ENCODE measurements around the gene PRSS12.
"Not testable (repeated sequence)": the region's sequence is repeated elsewhere in the genome, so short reads cannot be mapped to it uniquely, and the experiment has no call there.

The PRSS12 gene

GRCh38 chr4:118266145-118266496 is 86.7 kb downstream of the PRSS12 start:
- not testable (repeated sequence) for H3K27me3 ChIP-seq (ENCODE audit: control insufficient read depth, insufficient read depth, low read length, poor library complexity, severe bottlenecking); H3K27ac ChIP-seq (ENCODE audit: insufficient read depth, low read depth, low read length, poor library complexity, severe bottlenecking); H3K4me1 ChIP-seq (ENCODE audit: control insufficient read depth, insufficient read depth, low read length); H3K36me3 ChIP-seq (ENCODE audit: control insufficient read depth, insufficient read depth, low read length); H3K9me3 ChIP-seq (ENCODE audit: control insufficient read depth, low read length); H3K4me3 ChIP-seq (ENCODE audit: insufficient read depth, low read depth, low read length)
- 85 to 96% methylated on average over 4 of the region's 4 CpGs for WGBS, 2 experiments

DNA sequence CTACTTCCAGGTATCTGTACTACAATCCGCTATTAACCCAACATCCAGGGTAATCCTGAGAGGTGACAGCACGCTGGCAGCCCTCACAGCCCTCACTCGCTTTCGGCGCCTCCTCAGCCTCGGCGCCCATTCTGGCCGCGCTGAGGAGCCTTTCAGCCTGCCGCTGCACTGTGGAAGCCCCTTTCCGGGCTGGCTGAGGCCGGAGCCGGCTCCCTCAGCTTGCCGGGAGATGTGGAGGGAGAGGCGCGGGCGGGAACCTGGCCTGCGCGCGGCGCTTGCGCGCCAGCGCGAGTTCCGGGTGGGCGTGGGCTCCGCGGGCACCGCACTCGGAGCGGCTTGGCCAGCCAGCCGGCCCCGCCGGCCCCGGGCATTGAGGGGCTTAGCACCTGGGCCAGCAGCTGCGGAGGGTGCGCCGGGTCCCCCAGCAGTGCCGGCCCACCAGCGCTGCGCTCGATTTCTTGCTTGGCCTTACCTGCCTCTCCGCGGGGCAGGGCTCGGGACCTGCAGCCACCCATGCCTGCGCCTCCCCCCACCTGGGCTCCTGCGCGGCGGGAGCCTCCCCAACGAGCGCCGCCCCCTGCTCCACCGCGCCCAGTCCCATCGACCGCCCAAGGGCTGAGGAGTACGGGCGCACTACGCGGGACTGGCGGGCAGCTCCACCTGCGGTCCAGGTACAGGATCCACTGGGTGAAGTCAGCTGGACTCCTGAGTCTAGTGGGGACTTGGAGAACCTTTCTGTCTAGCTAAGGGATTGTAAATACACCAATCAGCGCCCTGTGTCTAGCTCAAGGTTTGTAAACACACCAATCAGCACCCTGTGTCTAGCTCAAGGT is 87.3 kb downstream of the PRSS12 start:
- no peaks in the 10 kb centered on the region for H3K36me3 ChIP-seq (ENCODE audit: control insufficient read depth, insufficient read depth, low read length)
- no peak overlapping the region for H3K4me3 ChIP-seq (ENCODE audit: insufficient read depth, low read depth, low read length)
- H3K27ac ChIP-seq (ENCODE audit: insufficient read depth, low read depth, low read length, poor library complexity, severe bottlenecking) = no peak overlapping the region
- 75 to 82% methylated on average over 64 of the region's 64 CpGs for WGBS, 2 experiments
- H3K9me3 ChIP-seq (ENCODE audit: control insufficient read depth, low read length) = no peaks in the 10 kb centered on the region
- no peaks in the 10 kb centered on the region for H3K27me3 ChIP-seq (ENCODE audit: control insufficient read depth, insufficient read depth, low read length, poor library complexity, severe bottlenecking)
- H3K4me1 ChIP-seq (ENCODE audit: control insufficient read depth, insufficient read depth, low read length) = no peaks in the 10 kb centered on the region

- no peaks in the 10 kb centered on the region for H3K27me3 ChIP-seq (ENCODE audit: control insufficient read depth, insufficient read depth, low read length, poor library complexity, severe bottlenecking)
- 96% methylated on average over 3 of the region's 3 CpGs for WGBS, 2 experiments
- H3K4me1 ChIP-seq (ENCODE audit: control insufficient read depth, insufficient read depth, low read length) = no peaks in the 10 kb centered on the region
- H3K9me3 ChIP-seq (ENCODE audit: control insufficient read depth, low read length) = no peaks in the 10 kb centered on the region
- no peaks in the 10 kb centered on the region for H3K36me3 ChIP-seq (ENCODE audit: control insufficient read depth, insufficient read depth, low read length)
- no peak overlapping the region for H3K4me3 ChIP-seq (ENCODE audit: insufficient read depth, low read depth, low read length)
- no peak overlapping the region for H3K27ac ChIP-seq (ENCODE audit: insufficient read depth, low read depth, low read length, poor library complexity, severe bottlenecking)
Measured at GRCh38 chr4:118264096-118264495, 88.7 kb downstream of the PRSS12 start.

DNA sequence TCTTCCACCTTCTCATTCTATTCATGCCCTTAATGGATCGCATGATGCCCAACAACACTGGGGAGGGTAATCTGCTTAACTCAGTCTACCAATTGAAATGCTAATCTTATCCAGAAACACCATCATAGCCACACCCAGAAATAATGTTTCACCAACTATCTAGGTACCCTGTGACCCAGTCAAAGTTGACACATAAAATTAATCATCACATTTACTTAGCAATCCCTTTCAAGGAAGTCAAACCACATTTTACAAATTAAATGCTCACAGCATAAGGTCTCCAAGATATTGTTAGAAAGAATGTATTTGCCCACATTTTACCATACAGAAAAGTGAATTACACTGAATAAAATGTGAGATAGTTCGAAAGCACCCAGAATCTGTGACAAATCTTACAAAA is 92.5 kb downstream of the PRSS12 start:
- no peak overlapping the region for H3K27ac ChIP-seq (ENCODE audit: insufficient read depth, low read depth, low read length, poor library complexity, severe bottlenecking)
- WGBS, 2 experiments = 84 to 92% methylated on average over 1 to 2 of the region's 2 CpGs
- no peaks in the 10 kb centered on the region for H3K9me3 ChIP-seq (ENCODE audit: control insufficient read depth, low read length)
- H3K36me3 ChIP-seq (ENCODE audit: control insufficient read depth, insufficient read depth, low read length) = no peaks in the 10 kb centered on the region
- H3K4me1 ChIP-seq (ENCODE audit: control insufficient read depth, insufficient read depth, low read length) = no peaks in the 10 kb centered on the region
- H3K27me3 ChIP-seq (ENCODE audit: control insufficient read depth, insufficient read depth, low read length, poor library complexity, severe bottlenecking) = no peaks in the 10 kb centered on the region
- H3K4me3 ChIP-seq (ENCODE audit: insufficient read depth, low read depth, low read length) = no peak overlapping the region

GRCh38 chr4:118259111-118259510 is 93.7 kb downstream of the PRSS12 start:
- Histone ChIP-seq H3K36me3 (ENCODE audit: control insufficient read depth, insufficient read depth, low read length) (no peaks in the 10 kb centered on the region), H3K27me3 (ENCODE audit: control insufficient read depth, insufficient read depth, low read length, poor library complexity, severe bottlenecking) (no peaks in the 10 kb centered on the region), H3K4me3 (ENCODE audit: insufficient read depth, low read depth, low read length) (no peak overlapping the region), H3K27ac (ENCODE audit: insufficient read depth, low read depth, low read length, poor library complexity, severe bottlenecking) (no peak overlapping the region), H3K9me3 (ENCODE audit: control insufficient read depth, low read length) (no peaks in the 10 kb centered on the region), H3K4me1 (ENCODE audit: control insufficient read depth, insufficient read depth, low read length) (no peaks in the 10 kb centered on the region)
- 85 to 89% methylated on average over 3 of the region's 3 CpGs for WGBS, 2 experiments

DNA sequence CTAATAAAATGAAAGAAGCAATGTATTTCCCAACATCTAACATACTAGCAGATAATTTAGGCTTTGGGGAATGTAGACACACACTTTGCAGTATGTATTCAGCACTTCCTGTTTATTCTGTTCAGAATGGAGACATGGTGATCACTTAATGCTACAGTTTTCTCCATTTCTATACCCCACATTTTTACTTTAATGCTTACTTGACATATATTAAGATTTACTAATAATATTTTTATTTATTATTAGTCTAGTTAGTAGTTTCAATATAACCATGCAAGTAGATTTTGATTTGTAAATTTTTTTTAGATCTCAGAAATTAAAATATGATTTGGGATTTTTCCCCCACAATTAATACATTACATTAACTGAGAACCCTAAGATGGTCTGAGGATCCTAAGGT is 98.4 kb downstream of the PRSS12 start:
- Histone ChIP-seq H3K9me3 (ENCODE audit: control insufficient read depth, low read length) (no peaks in the 10 kb centered on the region), H3K36me3 (ENCODE audit: control insufficient read depth, insufficient read depth, low read length) (no peaks in the 10 kb centered on the region), H3K4me1 (ENCODE audit: control insufficient read depth, insufficient read depth, low read length) (no peaks in the 10 kb centered on the region), H3K4me3 (ENCODE audit: insufficient read depth, low read depth, low read length) (no peak overlapping the region), H3K27me3 (ENCODE audit: control insufficient read depth, insufficient read depth, low read length, poor library complexity, severe bottlenecking) (no peaks in the 10 kb centered on the region), H3K27ac (ENCODE audit: insufficient read depth, low read depth, low read length, poor library complexity, severe bottlenecking) (no peak overlapping the region)

GRCh38 chr4:118249890-118250289 is 102.9 kb downstream of the PRSS12 start:
- no peak overlapping the region for H3K4me3 ChIP-seq (ENCODE audit: insufficient read depth, low read depth, low read length)
- WGBS, 2 experiments = 96% methylated on average over 2 to 3 of the region's 3 CpGs
- no peaks in the 10 kb centered on the region for H3K9me3 ChIP-seq (ENCODE audit: control insufficient read depth, low read length)
- no peaks in the 10 kb centered on the region for H3K4me1 ChIP-seq (ENCODE audit: control insufficient read depth, insufficient read depth, low read length)
- H3K27me3 ChIP-seq (ENCODE audit: control insufficient read depth, insufficient read depth, low read length, poor library complexity, severe bottlenecking) = no peaks in the 10 kb centered on the region
- H3K27ac ChIP-seq (ENCODE audit: insufficient read depth, low read depth, low read length, poor library complexity, severe bottlenecking) = no peak overlapping the region
- no peaks in the 10 kb centered on the region for H3K36me3 ChIP-seq (ENCODE audit: control insufficient read depth, insufficient read depth, low read length)

DNA sequence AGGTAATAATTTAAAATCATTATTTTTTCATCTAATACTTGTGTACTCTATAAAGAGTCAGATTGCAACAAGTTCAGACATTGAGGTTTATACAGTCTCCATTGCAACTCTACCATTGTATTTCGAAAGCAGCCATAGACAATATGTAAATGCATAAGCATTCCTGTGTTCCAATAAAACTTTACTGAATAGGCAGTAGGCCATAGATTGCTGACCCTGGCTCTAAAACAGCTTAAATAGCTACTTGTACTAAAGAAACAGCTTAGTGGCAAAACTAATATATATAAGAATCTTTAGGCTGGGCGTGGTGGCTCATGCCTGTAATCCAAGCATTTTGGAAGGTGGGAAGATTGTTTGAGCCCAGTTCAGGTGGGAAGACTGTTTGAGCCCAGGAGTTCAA is 115.3 kb downstream of the PRSS12 start:
- H3K27ac ChIP-seq (ENCODE audit: insufficient read depth, low read depth, low read length, poor library complexity, severe bottlenecking) = no peak overlapping the region
- no peak overlapping the region for H3K4me3 ChIP-seq (ENCODE audit: insufficient read depth, low read depth, low read length)
- H3K36me3 ChIP-seq (ENCODE audit: control insufficient read depth, insufficient read depth, low read length) = no peaks in the 10 kb centered on the region
- 91 to 92% methylated on average over 2 of the region's 2 CpGs for WGBS, 2 experiments
- H3K4me1 ChIP-seq (ENCODE audit: control insufficient read depth, insufficient read depth, low read length) = no peaks in the 10 kb centered on the region
- no peaks in the 10 kb centered on the region for H3K27me3 ChIP-seq (ENCODE audit: control insufficient read depth, insufficient read depth, low read length, poor library complexity, severe bottlenecking)
- H3K9me3 ChIP-seq (ENCODE audit: control insufficient read depth, low read length) = no peaks in the 10 kb centered on the region

- 86 to 97% methylated on average over 1 of the region's 1 CpG for WGBS, 2 experiments
- Histone ChIP-seq H3K4me1 (ENCODE audit: control insufficient read depth, insufficient read depth, low read length) (no peaks in the 10 kb centered on the region), H3K36me3 (ENCODE audit: control insufficient read depth, insufficient read depth, low read length) (no peaks in the 10 kb centered on the region), H3K27me3 (ENCODE audit: control insufficient read depth, insufficient read depth, low read length, poor library complexity, severe bottlenecking) (no peaks in the 10 kb centered on the region), H3K27ac (ENCODE audit: insufficient read depth, low read depth, low read length, poor library complexity, severe bottlenecking) (no peak overlapping the region), H3K4me3 (ENCODE audit: insufficient read depth, low read depth, low read length) (no peak overlapping the region), H3K9me3 (ENCODE audit: control insufficient read depth, low read length) (no peaks in the 10 kb centered on the region)
Measured at GRCh38 chr4:118235566-118236120, 117.2 kb downstream of the PRSS12 start.
